NCI-H526 (cell line): ENCODE results near the gene CMAS.
"Not testable (repeated sequence)": the region's sequence is repeated elsewhere in the genome, so short reads cannot be mapped to it uniquely, and the experiment has no call there.

Experiments
- DNase-seq, 2 experiments: peaks; one replicate each; lab custom pipeline; 2025; lab: John Stamatoyannopoulos, UW

CMAS gene

DNA sequence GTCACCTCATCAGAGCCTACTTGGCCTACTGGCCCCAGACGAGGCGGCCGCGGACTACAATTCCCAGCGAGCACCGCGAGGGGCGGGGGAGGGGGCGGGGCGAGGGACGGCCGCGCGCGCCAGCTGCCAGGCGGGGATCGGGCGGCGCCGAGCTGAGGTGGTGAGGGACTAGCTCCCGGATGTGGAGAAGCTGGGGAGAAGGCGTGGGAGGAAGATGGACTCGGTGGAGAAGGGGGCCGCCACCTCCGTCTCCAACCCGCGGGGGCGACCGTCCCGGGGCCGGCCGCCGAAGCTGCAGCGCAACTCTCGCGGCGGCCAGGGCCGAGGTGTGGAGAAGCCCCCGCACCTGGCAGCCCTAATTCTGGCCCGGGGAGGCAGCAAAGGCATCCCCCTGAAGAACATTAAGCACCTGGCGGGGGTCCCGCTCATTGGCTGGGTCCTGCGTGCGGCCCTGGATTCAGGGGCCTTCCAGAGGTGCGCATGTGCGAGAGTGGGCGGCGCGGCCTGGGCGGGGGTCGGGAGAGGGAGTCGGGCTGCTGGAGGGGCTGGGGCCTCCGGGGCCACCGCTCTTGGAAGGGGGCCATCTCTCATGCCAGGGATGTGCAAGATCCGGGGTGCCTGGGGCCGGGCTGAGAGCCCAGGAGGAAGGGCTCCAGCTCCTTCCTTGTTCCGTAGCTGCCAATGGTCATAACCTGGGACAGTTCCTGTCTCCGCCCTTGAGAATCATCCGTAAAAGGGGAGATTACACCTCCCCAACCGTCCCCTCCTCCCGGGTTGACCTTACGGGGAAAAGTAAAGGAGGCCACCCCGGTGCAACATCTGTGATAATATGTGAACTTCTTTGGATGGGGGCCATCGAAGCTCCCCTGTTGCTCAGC is at the start of gene CMAS:
CMAS (plus strand) TSS at position 129 of the 878 bp plus-strand sequence; CDS start at position 215, 86 bp downstream.
- DNase-seq = peak; percentile 47 to 84

DNA sequence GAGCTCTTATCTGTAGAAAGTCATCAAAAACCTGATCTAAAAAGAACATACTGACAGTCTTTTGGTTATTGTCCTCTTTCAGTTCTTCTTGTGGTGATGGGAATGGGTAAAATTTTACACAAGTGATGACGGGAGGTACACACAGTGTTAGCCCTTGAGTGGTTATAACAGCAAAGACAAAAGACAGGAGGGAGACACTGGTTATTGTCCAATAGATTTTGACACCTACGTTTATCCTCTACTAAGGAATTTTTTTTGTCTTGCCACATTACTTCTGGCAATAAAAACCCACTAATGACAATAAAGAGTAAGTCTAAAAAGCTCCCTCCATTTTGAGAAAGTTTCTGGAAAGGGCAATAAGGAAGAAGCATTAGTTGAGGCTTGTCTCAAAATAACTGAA is 47.7 kb upstream of the CMAS start:
- no peak for DNase-seq

DNA sequence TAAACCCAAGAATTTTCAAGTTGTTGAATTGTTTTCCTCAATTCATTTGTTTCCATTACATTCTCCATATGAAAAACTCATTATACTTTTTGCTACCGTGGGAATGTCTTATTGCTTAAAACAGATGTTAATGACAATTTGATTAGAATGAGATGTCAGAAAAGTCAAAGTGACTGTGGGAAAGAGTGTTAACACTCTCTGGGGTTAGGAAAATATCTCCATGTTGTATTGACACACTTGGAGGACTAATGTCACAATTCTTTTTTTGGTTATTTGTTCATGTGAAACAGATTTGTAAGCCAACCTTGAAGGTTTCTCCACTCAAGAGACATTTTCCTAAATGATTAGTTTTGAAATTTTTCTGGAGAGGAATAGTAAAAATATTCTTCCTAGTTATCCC is 47.2 kb upstream of the CMAS start:
- no peak for DNase-seq

DNA sequence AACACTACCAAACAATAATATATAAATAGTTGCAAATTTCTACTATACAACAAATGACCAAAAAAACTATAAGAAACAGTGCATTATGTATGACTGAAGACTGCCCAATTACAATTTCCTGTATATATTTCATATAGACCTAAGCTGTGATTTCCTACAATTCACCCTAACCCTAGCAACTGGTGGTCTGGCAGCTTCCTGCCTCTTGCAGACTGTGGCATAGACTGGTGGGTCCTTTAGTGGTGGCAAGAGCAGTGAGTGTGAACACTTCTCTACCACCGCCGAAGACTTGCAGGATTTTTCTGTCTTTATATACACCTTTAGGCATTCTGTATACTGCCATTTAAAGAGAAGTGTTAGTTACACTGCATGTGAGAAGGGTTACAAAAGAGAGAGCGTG is 43.6 kb upstream of the CMAS start:
- DNase-seq = no peak

DNA sequence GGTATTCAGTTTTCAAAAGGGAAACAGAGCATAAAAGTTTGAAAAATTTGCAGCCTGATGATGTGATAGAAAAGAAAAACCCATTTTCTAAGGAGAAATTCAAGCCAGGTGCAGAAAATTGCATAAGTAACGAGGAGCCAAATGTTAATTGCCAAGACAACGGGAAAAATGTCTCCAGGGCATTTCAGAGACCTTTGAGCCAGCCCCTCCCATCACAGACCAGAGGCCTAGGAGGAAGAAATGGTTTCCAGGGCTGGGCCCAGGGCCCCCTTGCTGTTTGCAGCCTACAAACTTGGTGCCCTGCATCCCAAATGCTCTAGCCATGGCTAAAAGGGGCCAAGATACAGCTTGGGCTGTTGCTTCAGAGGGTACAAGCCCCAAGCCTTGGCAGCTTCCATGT is 38.2 kb upstream of the CMAS start:
- DNase-seq = not testable (repeated sequence)

DNA sequence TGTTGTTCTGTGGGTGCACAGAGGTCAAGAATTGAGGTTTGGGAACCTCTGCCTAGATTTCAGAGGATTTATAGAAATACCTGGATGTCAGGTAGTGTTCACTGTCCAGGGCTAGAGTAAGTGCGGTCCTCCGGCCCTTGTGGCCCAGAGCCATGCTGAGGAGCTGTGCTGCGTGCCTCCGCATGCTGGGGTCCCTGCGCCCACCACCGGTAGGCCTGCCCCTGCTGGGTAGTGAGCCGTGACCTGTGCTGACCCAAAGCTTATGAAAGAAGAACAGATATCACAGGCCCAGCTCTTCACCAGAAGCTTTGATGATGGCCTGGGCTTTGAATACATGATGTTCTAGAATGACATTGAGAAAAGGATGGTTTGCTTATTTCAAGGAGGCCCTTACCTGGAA is 37.8 kb upstream of the CMAS start:
- DNase-seq = no peak

DNA sequence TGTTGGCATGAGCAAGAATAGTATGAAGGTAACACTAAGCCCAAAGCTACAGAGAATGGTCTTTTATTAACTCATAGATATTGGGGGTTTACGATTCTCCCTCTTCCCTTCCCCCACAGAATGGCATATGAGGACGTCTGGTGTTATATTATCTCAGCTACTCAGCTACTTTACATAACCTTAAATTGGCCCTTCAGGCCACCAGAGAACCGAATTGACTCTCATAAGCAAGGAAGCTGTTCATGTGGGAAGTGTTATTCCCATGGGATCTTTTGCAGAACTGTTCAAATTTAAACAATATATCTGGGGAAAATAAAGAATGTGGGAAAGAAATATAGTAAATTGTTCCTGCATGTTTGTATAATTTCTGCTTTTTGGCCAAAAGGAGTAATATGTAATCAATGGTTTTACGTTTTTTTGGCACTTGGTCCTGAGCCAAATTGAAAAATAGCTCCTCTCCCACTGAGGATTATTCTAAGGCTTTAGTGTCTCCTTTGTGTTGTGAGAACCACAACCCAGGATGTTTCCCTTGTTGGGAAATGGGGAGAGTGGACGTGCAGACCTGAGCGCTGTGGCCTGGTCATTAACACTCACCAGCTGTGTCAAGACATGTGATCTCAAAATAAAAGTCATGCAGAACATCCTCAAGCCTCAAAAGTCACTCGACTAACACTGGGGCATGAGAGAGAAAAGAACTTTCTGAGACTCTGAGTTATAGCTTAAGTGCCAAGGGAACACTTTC is 31.8 kb upstream of the CMAS start:
- DNase-seq = no peak

DNA sequence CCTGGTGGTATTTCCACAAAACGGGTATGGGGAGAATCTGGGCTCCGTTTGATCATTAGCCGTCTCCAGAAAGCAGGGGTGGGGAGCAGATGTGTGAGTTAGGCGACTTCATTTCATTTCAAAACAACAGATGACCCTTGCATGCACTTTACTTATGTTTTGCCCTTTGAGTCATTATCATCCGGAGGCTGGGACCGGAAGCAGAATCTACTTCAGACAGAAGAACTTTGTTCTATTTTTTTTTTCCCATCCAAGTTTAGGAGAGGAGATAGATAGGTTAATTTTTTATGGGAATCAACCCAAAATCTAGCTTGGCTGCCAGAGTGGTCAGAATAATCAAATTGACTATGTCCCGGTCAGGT is 31.3 kb upstream of the CMAS start:
- DNase-seq = no peak

DNA sequence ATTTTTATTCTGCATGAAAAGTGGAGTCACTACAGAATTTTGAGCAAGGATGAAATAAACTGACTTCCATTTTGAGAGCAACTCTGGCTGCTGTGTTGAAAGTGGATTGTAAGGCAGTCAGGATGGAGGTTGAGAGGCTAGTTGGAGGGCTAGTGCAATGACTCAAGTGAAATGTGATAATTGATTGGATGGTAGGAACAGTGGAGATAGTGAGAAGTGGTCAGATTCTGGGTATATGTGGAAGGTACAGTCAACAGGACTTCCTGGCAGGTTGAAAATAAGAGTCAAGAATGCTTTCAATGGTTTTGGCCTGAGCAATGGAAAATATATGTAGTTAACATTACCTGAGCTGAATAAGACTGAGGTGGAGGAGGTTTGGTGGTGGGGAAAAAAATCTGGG is 29.0 kb upstream of the CMAS start:
- no peak for DNase-seq

DNA sequence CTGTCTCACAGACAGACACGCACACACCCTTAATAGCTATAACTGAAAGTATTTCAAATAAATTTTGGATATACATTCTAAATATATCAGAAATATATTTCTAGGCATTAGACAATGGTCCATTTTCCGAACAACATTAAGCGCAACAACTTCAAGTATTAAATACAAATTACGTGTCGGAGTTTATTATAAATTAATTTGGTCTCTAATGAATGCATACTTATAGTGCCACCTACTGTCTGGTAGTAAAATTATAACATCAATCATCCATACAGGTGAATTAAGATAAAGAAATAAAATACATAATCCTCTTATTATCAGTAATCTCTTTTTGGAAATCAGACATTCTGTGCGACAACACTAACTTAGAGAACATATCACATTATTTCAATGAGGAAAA is 27.2 kb upstream of the CMAS start:
- DNase-seq = peak in 1 of 2 experiments; percentile 6

DNA sequence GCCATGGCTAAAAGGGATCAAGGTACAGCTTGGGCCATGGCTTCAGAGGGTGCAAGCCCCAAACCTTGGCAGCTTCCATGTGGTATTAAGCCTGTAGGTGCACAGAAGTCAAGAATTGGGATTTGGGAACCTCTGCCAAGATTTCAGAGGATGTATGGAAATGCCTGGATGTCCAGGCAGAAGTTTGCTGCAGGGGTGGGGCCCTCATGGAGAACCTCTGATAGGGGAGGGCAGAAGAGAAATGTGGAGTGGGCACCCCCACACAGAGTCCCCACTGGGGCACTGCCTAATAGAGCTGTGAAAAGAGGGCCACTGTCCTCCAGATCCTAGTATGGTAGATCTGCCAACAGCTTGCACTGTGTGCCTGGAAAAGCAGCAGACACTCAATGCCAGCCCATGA is 22.5 kb upstream of the CMAS start:
- not testable (repeated sequence) for DNase-seq

DNA sequence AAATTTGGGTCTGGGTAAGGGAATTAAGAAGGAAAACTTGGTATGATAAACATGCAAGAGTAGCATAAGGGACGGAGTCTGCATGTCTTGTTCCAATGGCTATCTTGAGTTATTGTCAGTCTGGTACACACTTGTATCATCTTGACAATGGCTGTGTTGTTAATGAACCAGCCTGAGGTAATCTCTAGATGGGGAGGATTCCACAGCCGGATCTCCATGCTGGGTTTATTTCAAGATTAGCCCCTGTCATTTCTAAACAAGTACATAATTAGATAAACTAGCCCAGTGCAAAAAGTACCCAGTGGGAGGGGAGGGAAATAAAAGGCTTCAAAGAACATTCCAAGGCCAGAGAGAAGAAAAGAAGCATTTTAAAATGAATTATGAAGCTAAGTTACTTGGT is 16.5 kb upstream of the CMAS start:
- no peak for DNase-seq

DNA sequence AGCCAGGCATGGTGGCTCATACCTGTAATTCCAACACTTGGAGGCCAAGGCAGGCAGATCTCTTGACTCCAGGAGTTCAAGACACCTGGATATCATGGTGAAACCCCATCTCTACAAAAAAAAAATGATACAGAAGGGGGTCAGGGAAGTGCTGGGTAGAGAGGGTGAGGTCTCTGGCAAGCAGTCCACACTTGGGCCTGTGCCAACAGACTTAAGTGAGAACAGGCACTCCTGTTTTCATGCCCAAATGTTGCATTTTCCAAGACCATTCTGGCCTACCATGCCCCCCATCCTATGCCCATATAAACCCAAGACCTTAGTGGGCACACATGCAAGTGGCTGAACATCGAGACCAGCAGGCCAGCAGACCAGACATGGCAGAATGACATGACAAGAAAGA is 16.0 kb upstream of the CMAS start:
- DNase-seq = no peak

DNA sequence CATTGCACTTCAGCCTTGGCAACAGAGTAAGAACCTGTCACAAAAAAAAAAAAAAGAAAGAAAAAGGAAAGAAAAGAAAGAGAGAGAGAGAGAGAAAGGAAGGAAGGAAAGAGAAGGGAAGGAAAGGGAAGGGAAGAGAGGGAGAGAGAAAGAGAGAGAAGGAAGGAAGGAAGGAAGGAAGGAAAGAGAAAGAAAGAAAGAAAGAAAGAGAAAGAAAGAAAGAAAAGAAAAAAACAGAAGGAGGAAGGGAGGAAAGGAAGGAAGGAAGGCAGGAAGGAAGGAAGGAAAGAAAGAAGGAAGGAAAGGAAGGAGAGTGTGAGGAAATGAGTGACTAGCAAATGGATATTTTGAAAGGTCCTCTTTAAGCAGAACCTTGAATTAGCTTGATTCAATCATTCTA is 13.3 kb upstream of the CMAS start:
- DNase-seq = no peak

DNA sequence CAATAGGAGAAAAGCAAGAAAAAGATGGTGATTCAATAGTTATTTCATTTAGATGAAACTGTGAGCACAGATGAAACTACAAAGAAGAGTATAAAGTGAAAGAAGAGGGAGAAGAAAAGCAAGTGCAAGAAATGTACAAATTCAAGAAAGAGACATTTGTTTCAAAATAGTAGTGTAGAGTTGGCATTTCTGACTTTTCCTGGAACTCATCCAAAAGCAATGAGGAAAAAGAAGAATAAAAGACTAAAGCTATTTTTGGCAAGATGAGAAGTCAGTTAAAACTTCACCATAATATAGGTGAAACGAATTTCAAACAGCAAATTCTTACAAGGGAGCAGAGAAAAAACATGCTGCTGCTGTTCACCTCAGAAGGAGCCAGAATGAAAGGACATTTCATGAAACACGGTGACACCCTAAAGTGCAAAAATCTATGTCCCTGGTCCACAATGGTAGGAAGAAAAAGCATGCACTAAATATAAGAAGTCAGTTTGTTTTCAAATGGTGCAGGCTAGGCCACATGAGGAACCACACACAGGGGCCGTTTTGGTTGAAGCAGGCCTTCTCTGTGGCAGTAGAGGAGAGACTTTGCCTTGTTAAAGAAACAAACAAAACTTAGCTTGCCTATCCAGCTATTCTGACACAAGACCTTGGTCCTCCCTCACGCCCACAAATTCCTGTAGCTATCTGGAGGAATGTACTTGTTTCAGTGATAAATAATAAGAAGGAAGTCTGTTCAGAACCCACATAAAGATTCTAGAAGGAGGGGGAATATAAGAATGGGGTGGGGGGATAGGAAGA is 11.1 kb upstream of the CMAS start:
- no peak for DNase-seq

DNA sequence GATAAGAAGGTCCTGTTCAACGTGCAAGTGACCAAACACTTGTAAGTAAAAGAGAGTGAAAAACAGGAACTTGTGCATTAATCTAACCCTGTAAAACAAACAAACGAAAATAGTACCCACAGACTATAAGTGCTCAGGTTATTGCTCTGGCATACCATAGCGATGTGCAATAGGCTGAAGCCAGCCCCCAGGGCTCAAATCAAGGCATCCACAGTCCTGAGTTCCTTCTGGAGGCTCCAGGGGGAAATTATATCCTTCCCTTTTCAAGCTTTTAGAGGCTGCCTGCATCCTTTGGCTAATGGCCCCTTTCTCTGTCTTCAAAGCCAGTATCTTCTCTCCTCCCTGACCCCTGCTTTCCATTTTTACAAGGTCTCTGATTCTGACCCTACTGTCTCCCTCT is 8.1 kb upstream of the CMAS start:
- DNase-seq = no peak

DNA sequence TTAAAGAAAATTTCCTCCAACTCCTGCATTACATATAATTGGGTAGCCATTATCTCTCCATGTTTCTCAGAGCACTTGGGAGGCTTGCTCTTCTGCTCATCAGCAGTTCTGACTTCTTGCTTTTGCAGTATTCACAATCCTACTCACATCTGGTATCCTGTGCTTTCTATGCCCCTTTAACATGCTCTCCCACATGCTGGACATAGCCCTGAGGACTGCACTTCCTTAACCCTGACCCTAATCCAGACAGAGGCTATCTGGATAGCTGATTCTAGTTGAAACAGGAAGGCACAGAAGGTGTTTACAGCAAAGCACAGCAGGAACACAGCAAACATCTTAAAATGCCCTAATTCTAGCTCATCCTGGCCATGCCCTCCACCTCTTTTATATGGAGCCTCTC is 7.3 kb upstream of the CMAS start:
- DNase-seq = no peak

DNA sequence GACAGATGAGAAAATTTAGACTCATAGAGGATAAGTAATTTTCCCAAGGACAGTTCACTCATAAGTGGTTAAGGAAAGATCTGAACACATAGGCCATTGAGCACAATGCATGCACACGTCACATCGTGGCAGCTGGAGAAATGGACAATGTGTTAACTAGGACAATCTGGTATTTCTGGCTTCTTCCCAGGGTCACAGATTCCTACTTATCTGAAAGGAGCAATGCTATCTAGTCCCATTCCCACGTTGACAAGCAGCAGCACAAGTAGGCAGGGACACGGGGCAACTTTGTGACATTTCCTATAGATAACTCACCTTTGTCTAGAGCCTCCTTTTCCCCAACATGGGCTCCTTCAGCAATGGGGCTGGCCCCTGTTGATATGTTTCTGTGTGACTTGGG is 6.7 kb upstream of the CMAS start:
- no peak for DNase-seq

DNA sequence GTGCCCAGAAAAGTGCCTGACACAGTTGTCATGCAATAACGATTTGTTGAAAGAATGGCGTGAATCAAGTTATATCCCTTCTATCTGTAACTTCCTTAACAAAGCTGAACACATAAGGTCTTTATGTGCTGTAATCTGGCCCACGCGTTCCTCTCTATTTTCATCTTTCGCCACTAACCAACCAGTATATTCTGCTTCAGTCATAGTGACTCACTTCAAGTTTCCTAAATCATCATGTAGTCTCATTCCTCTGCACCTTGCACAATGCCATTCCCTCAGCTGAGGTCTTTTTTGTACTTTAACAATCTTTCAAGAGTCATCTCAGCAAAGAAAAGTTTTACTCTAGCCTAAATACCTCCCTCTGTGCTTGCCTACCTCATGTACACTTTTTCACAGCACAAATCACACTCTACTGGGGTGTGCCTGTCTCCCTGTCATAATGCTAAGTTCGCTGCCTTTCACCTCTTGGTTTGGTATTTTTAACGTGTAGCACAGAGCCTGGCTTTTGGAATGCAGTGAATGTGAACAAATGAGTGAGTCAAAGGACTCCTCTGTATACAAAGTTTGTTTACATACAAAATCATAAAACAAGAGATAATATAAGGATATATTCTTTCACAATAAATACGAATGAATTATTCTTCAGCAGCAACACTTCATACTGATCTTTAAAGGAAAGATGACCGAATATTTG is 2.9 kb upstream of the CMAS start:
- DNase-seq = no peak

DNA sequence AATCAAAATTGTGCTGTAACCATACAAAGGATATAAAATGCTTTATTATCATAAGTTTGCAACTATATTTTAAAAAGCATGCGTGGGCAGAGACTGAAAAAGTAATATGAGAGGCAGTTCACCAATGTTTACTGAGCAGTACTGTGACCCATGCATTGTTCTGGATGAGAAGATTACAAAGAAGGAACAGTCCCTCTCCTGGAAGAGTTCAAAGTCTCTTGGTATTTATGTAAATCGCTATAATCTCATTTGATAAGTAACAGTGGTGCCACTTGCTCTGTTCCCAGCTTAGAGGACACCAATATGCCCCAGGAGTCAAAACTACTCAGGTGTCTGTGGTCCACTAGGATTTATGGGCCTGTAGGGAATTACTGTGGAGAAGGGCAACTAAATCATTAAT is 2.1 kb upstream of the CMAS start:
- DNase-seq = peak; percentile 15 to 19

DNA sequence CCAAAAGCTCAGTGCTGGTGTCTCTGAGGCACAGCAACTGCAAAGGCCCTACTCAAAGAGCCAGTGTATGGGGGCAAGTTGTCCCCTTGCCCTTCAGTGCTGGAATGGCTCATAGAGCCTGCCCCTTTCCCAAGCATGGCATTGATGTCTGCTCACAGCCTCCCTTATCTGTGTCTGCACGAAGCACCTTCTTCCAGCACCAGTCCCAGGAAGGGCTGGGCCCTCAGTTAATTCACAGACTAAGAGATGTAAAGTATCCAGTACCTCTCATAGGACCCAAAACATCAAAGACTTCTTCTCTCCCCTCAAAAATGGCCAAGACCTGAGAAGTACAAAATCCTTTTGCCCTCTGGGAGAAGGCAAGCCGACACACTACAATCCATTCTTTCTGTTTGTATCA is 1.6 kb upstream of the CMAS start:
- no peak for DNase-seq

DNA sequence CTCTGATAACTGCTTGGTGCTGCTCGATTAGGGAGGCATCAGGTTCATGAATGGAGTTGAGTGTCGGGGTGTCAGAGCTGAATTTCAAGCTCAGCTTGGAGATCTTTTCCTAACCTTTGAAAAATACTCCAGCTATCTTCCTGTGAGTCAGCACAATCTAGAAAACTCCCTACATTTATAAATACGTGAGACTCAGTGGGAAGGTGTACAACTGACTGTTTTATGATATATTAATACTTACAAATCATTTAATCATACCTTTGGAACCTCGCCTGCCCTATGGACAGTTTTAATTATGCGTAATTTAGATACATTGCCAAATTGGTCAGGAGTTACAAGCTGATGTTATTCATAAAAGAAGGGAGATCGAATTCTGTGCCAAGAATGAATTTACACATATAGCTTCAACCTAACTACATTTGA is 961 bp downstream of the CMAS start:
- DNase-seq = no peak
